SK-N-SH (cell line): Measurements from ENCODE around the gene ZNF337. TPM values are rescaled to one million over a fixed set of nuclear protein-coding genes. Genes with fewer than 3 reads are reported as not detected.

Experiments used
- CTCF ChIA-PET: fragments of 300-600, 350-600 bp; formaldehyde crosslinking; extraction: SDS; loops from one replicate; lab custom pipeline; 2021; lab: Yijun Ruan, JAX
- POLR2A ChIA-PET: fragments of 350-600 bp; sonication (Branson Sonifier 250); formaldehyde crosslinking; extraction: SDS; loops from one replicate; lab custom pipeline; 2020; ENCODE audit warnings: antibody characterized with exemption, inconsistent platforms; lab: Yijun Ruan, JAX
- DNase-seq: peaks from one replicate; pipeline ENCODE4 v3.0.0; 2012
- H2AFZ ChIP-seq: fragments of 200-600 bp; sonication (generic); 2 replicates; pipeline ENCODE4 v1.8.1; 2016; ENCODE audit warnings: antibody characterized with exemption, mild to moderate bottlenecking, low read depth
- H3F3A ChIP-seq: fragments of 200-600 bp; sonication (generic); replicated peaks from 2 replicates; pipeline ENCODE3; 2016; ENCODE audit warnings: antibody characterized with exemption, mild to moderate bottlenecking; ENCODE audit not compliant: insufficient read depth
- H3K27ac ChIP-seq, 2 experiments: fragments of 200-500 bp in 1 of 2; fragments of 200-600 bp in 1 of 2; sonication (Bioruptor generic) in 1 of 2; sonication (generic), shearing (Covaris generic) in 1 of 2; 2 replicates each; pipeline versions ENCODE4 v1.5.1 to v1.6.1; 2014 to 2016; ENCODE audit warnings: low read depth in 2 of 2, inconsistent platforms in 1 of 2, low read length in 1 of 2, mild to moderate bottlenecking in 1 of 2, mixed read lengths in 1 of 2
- H3K27me3 ChIP-seq: fragments of 200-600 bp; sonication (generic), shearing (Covaris generic); 2 replicates; pipeline ENCODE4 v1.6.1; 2016; ENCODE audit warnings: mixed run types; ENCODE audit not compliant: insufficient read depth
- H3K36me3 ChIP-seq, 2 experiments: fragments of 200-500 bp in 1 of 2; fragments of 200-600 bp in 1 of 2; sonication (Bioruptor generic) in 1 of 2; sonication (generic) in 1 of 2; replicated peaks in 1 of 2; 2 replicates each; pipeline versions ENCODE3 to v1.5.1; 2014 to 2016; ENCODE audit warnings: low read length in 1 of 2, mild to moderate bottlenecking in 1 of 2; ENCODE audit not compliant: insufficient read depth in 2 of 2, control insufficient read depth in 1 of 2
- H3K4me1 ChIP-seq, 2 experiments: fragments of 200-500 bp in 1 of 2; fragments of 200-600 bp in 1 of 2; sonication (Bioruptor generic) in 1 of 2; sonication (generic), shearing (Covaris generic) in 1 of 2; 2 replicates each; pipeline versions ENCODE4 v1.5.1 to v1.6.1; 2014 to 2016; ENCODE audit warnings: low read depth in 1 of 2, low read length in 1 of 2, mixed run types in 1 of 2; ENCODE audit not compliant: insufficient read depth in 2 of 2, control insufficient read depth in 1 of 2
- H3K4me2 ChIP-seq: fragments of 200-600 bp; sonication (generic), shearing (Covaris generic); 2 replicates; pipeline ENCODE4 v1.6.1; 2017; ENCODE audit warnings: mixed run types
- H3K4me3 ChIP-seq, 2 experiments: fragments of 200-500 bp in 1 of 2; fragments of 200-600 bp in 1 of 2; sonication (Bioruptor generic) in 1 of 2; sonication (generic), shearing (Covaris generic) in 1 of 2; 2 replicates each; pipeline versions ENCODE4 v1.5.1 to v1.8.1; 2014 to 2016; ENCODE audit warnings: low read depth in 2 of 2, inconsistent platforms in 1 of 2, low read length in 1 of 2, mild to moderate bottlenecking in 1 of 2, mixed read lengths in 1 of 2, moderate library complexity in 1 of 2
- H3K79me2 ChIP-seq: fragments of 200-600 bp; sonication (generic); 2 replicates; pipeline ENCODE4 v1.8.1; 2017; ENCODE audit warnings: mild to moderate bottlenecking; ENCODE audit not compliant: insufficient read depth
- H3K9ac ChIP-seq: fragments of 200-600 bp; sonication (generic); 2 replicates; pipeline ENCODE4 v1.6.1; 2017; ENCODE audit warnings: mixed run types
- H3K9me2 ChIP-seq: fragments of 200-600 bp; sonication (generic); 2 replicates; pipeline ENCODE4 v1.6.1; 2017; ENCODE audit warnings: mixed run types
- H3K9me3 ChIP-seq: fragments of 200-600 bp; sonication (generic); 2 replicates; pipeline ENCODE4 v1.6.1; 2017; ENCODE audit warnings: mixed run types, mild to moderate bottlenecking, moderate library complexity
- H4K20me1 ChIP-seq: fragments of 200-600 bp; sonication (generic); 2 replicates; pipeline ENCODE4 v1.6.1; 2017; ENCODE audit warnings: mild to moderate bottlenecking, mixed run types; ENCODE audit not compliant: insufficient read depth
- CHD2 ChIP-seq: fragments of 150-350 bp; IDR thresholded peaks from 2 replicates; pipeline ENCODE4 v1.6.1; 2018; ENCODE audit warnings: low read length; ENCODE audit not compliant: partially characterized antibody
- CTCF ChIP-seq: fragments of 200-600 bp; sonication (generic); IDR thresholded peaks from 2 replicates; pipeline ENCODE4 v1.6.1; 2017; ENCODE audit warnings: antibody characterized with exemption, mild to moderate bottlenecking, moderate library complexity
- ELF1 ChIP-seq: IDR thresholded peaks from 2 replicates; pipeline ENCODE4 v1.4.0; 2012
- EZH2phosphoT487 ChIP-seq: fragments of 200-600 bp; sonication (generic); IDR thresholded peaks from 2 replicates; pipeline ENCODE4 v1.6.1; 2017; ENCODE audit warnings: low read depth, mixed run types, mild to moderate bottlenecking, antibody characterized with exemption, moderate library complexity, borderline replicate concordance
- GATA2 ChIP-seq: sonication (generic); formaldehyde crosslinking; IDR thresholded peaks from 2 replicates; pipeline ENCODE4 v1.5.0; 2020; ENCODE audit warnings: mild to moderate bottlenecking, missing genetic modification reagents
- JUND ChIP-seq: IDR thresholded peaks from 2 replicates; pipeline ENCODE4 v1.4.0; 2012
- MAX ChIP-seq: IDR thresholded peaks from 2 replicates; pipeline ENCODE4 v1.4.0; 2012; ENCODE audit warnings: low read depth
- MEF2A ChIP-seq: IDR thresholded peaks from 2 replicates; pipeline ENCODE4 v1.4.0; 2012; ENCODE audit warnings: low read depth, borderline replicate concordance
- MXI1 ChIP-seq: IDR thresholded peaks from 2 replicates; pipeline ENCODE4 v1.6.1; 2012; ENCODE audit warnings: mild to moderate bottlenecking, low read depth, low read length, improper control_type of control experiment
- PBX3 ChIP-seq: IDR thresholded peaks from 2 replicates; pipeline ENCODE4; 2012
- RAD21 ChIP-seq: IDR thresholded peaks from 2 replicates; pipeline ENCODE4 v1.6.1; 2012; ENCODE audit warnings: mild to moderate bottlenecking, low read length
- RCOR1 ChIP-seq: fragments of 150-350 bp; IDR thresholded peaks from 2 replicates; pipeline ENCODE4 v1.6.1; 2017; ENCODE audit warnings: antibody characterized with exemption, low read length
- RXRA ChIP-seq: IDR thresholded peaks from 2 replicates; pipeline ENCODE4 v1.4.0; 2012; ENCODE audit warnings: low read depth, mild to moderate bottlenecking, borderline replicate concordance
- SIN3A ChIP-seq: IDR thresholded peaks from 2 replicates; pipeline ENCODE4 v1.6.1; 2012; ENCODE audit warnings: low read depth, mild to moderate bottlenecking, low read length, moderate library complexity, borderline replicate concordance
- SMC3 ChIP-seq: IDR thresholded peaks from 2 replicates; pipeline ENCODE4 v1.6.1; 2012; ENCODE audit warnings: low read depth, low read length, improper control_type of control experiment
- TAF1 ChIP-seq: IDR thresholded peaks from 2 replicates; pipeline ENCODE4 v1.6.1; 2012; ENCODE audit warnings: low read depth, mild to moderate bottlenecking, low read length, moderate library complexity, borderline replicate concordance
- TEAD4 ChIP-seq: IDR thresholded peaks from 2 replicates; pipeline ENCODE4 v1.4.0; 2012; ENCODE audit warnings: mild to moderate bottlenecking, borderline replicate concordance; ENCODE audit not compliant: insufficient read depth
- USF1 ChIP-seq: IDR thresholded peaks from 2 replicates; pipeline ENCODE4 v1.4.0; 2012; ENCODE audit warnings: low read depth, borderline replicate concordance
- USF2 ChIP-seq: fragments of 150-350 bp; IDR thresholded peaks from 2 replicates; pipeline ENCODE4 v1.6.1; 2017; ENCODE audit warnings: antibody characterized with exemption, low read length, low read depth, borderline replicate concordance
- YY1 ChIP-seq: IDR thresholded peaks from 2 replicates; pipeline ENCODE4 v1.4.0; 2012; ENCODE audit warnings: low read depth, mild to moderate bottlenecking
- WGBS: methylation state at CpG from one replicate; pipeline ENCODE4 v1.1.6; 2017; ENCODE audit warnings: low lambda C conversion rate; 5-methylcytosine and 5-hydroxymethylcytosine counted together
- polyA plus RNA-seq, 3 experiments: library from polyadenylated mRNA; depleted of rRNA; stranded (reverse); fragments of >200 nt; gene quantifications; 2 replicates each; pipeline ENCODE4 v1.2.3, GENCODE V29; 2012

ZNF337 gene
- polyA plus RNA-seq, 1 of the 3 experiments (the other 2 are of a cell fraction) = 16.5 TPM

- Histone ChIP-seq H3K9ac (no peak overlapping the region), H3K79me2 (no peaks in the 10 kb centered on the region), H3K4me3 (no peak overlapping the region), H3F3A (no peaks in the 10 kb centered on the region), H3K4me1 (peaks cover 0 to 5% of the 10 kb centered on the region in 2 experiments; a peak in 1 of 4 replicates), H4K20me1 (no peaks in the 10 kb centered on the region), H3K27ac (no peak overlapping the region), H3K4me2 (no peak overlapping the region), H3K36me3 (peaks cover 16 to 18% of the 10 kb centered on the region in 2 experiments), H3K27me3 (no peaks in the 10 kb centered on the region), H3K9me2 (no peaks in the 10 kb centered on the region), H3K9me3 (no peaks in the 10 kb centered on the region), H2AFZ (no peak overlapping the region)
- ChIA-PET POLR2A (no interaction called here), CTCF (interaction anchor here (0.7 to 1.7 kb wide), 3 partner anchors 21 to 308 kb away, joined by 3 to 4 read pairs (median 3); no protein-coding TSS in a partner anchor)
- peak; percentile 30 for DNase-seq
- WGBS = 51% methylated on average over 5 of the region's 7 CpGs
- TF ChIP-seq CTCF (peak; percentile 26; the same call in 1 of the 2 replicates), PBX3 (no peak), TAF1 (no peak), USF2 (no peak), MAX (no peak), RAD21 (peak; percentile 20; the same call in 1 of the 2 replicates)
Measured at GRCh38 chr20:25669826-25670422, 26.7 kb downstream of the ZNF337 start.

- H3K27me3 ChIP-seq = no peaks in the 10 kb centered on the region
- peaks cover 0 to 5% of the 10 kb centered on the region in 2 experiments; a peak in 1 of 4 replicates for H3K4me1 ChIP-seq
- H3K9me2 ChIP-seq = no peaks in the 10 kb centered on the region
- no peak overlapping the region for H3K4me2 ChIP-seq
- no peak overlapping the region for H2AFZ ChIP-seq
- no peak overlapping the region for H3K4me3 ChIP-seq
- no peaks in the 10 kb centered on the region for H3F3A ChIP-seq
- POLR2A ChIA-PET = no interaction called here
- H3K9me3 ChIP-seq = no peaks in the 10 kb centered on the region
- no peak for DNase-seq
- 86% methylated on average over 4 of the region's 4 CpGs for WGBS
- CTCF ChIA-PET = interaction anchor here (1.3 kb wide), 1 partner anchor 19 kb away, joined by 4 read pairs; no protein-coding TSS in a partner anchor
- no peak overlapping the region for H3K27ac ChIP-seq
- H3K36me3 ChIP-seq = peaks cover 4 to 9% of the 10 kb centered on the region in 2 experiments
- H3K79me2 ChIP-seq = no peaks in the 10 kb centered on the region
- no peak overlapping the region for H3K9ac ChIP-seq
- H4K20me1 ChIP-seq = no peaks in the 10 kb centered on the region
- no peak for TF ChIP-seq JUND
- no peak for TF ChIP-seq MXI1
- no peak for TF ChIP-seq TEAD4
- TF ChIP-seq SMC3 = no peak
- no peak for TF ChIP-seq CHD2
- no peak for TF ChIP-seq USF2
- no peak for TF ChIP-seq RXRA
- no peak for TF ChIP-seq USF1
- no peak for TF ChIP-seq MEF2A
- TF ChIP-seq ELF1 = no peak
- no peak for TF ChIP-seq SIN3A
- no peak for TF ChIP-seq YY1
- no peak for TF ChIP-seq GATA2 (CRISPR knock-in tag)
- no peak for TF ChIP-seq RCOR1
- TF ChIP-seq TAF1 = no peak
- no peak for TF ChIP-seq EZH2phosphoT487
Measured at GRCh38 chr20:25668446-25668845, 28.2 kb downstream of the ZNF337 start.
